Stimulated activated CD8-positive, alpha-beta memory T cell treated with anti-CD3 and anti-CD28 coated beads, Interleukin-2, amount 100 ng/mL, for 1 hour (primary cell): ENCODE measurements around the gene CFAP58.
"Not testable (repeated sequence)": the region's sequence is repeated elsewhere in the genome, so short reads cannot be mapped to it uniquely, and the experiment has no call there.

Experiments used
- DNase-seq, 2 donors: peaks; one replicate each; pipeline ENCODE4 v3.0.0-alpha.2; 2020; ENCODE audit warnings: low read depth in 2 of 2

CFAP58 gene

GRCh38 chr10:104435822-104436221 is 82.2 kb downstream of the CFAP58 start:
- no peak for DNase-seq

- DNase-seq, result no peak
Measured at GRCh38 chr10:104437226-104437625, 83.6 kb downstream of the CFAP58 start.

GRCh38 chr10:104440221-104440620 is 86.6 kb downstream of the CFAP58 start:
- DNase-seq, result no peak

GRCh38 chr10:104441329-104442000 is 87.8 kb downstream of the CFAP58 start:
- DNase-seq, result no peak

GRCh38 chr10:104445359-104445758 is 91.7 kb downstream of the CFAP58 start:
- DNase-seq, result no peak

- no peak for DNase-seq
Measured at GRCh38 chr10:104446151-104446550, 92.5 kb downstream of the CFAP58 start.

- DNase-seq, result no peak
Measured at GRCh38 chr10:104447331-104447730, 93.7 kb downstream of the CFAP58 start.

GRCh38 chr10:104447906-104448305 is 94.3 kb downstream of the CFAP58 start:
- no peak for DNase-seq

GRCh38 chr10:104449391-104449790 is 95.8 kb downstream of the CFAP58 start:
- no peak for DNase-seq

GRCh38 chr10:104450490-104450889 is 96.9 kb downstream of the CFAP58 start:
- DNase-seq, result no peak

- DNase-seq, result no peak
Measured at GRCh38 chr10:104450954-104451353, 97.3 kb downstream of the CFAP58 start.

GRCh38 chr10:104452977-104453376 is 99.3 kb downstream of the CFAP58 start:
- DNase-seq, result no peak

GRCh38 chr10:104456802-104457542 is 103.3 kb downstream of the CFAP58 start:
- no peak for DNase-seq

- no peak for DNase-seq
Measured at GRCh38 chr10:104457543-104457828, 103.9 kb downstream of the CFAP58 start.

GRCh38 chr10:104465575-104465974 is 111.9 kb downstream of the CFAP58 start:
- DNase-seq, result not testable (repeated sequence)

GRCh38 chr10:104468818-104469217 is 115.2 kb downstream of the CFAP58 start:
- DNase-seq, result not testable (repeated sequence)

GRCh38 chr10:104472505-104472904 is 118.9 kb downstream of the CFAP58 start:
- no peak for DNase-seq

- no peak for DNase-seq
Measured at GRCh38 chr10:104472957-104473745, 119.5 kb downstream of the CFAP58 start.

- no peak for DNase-seq
Measured at GRCh38 chr10:104478380-104478779, 124.7 kb downstream of the CFAP58 start.

- DNase-seq, result no peak
Measured at GRCh38 chr10:104479906-104480593, 126.4 kb downstream of the CFAP58 start.

- DNase-seq, result no peak
Measured at GRCh38 chr10:104480797-104481196, 127.2 kb downstream of the CFAP58 start.

- no peak for DNase-seq
Measured at GRCh38 chr10:104483582-104483981, 129.9 kb downstream of the CFAP58 start.
